ENCODE measurements around the gene RMP24. TPM values are rescaled to one million over a fixed set of nuclear protein-coding genes. Genes with fewer than 3 reads are reported as not detected.

Gene RMP24

GRCh38 chr18:36025025-36025424, 52.5 kb downstream of the RMP24 start:
- Histone ChIP-seq H3K27ac (no peak overlapping the region), H3K9ac (ENCODE audit: low read depth in 2 of 2, low read length in 2 of 2) (no peak overlapping the region), H3K9me3 (no peaks in the 10 kb centered on the region), H3K36me3 (no peaks in the 10 kb centered on the region), H3K4me3 (no peak overlapping the region), H3K4me1 (no peaks in the 10 kb centered on the region), H3K27me3 (no peaks in the 10 kb centered on the region)
- no peak for TF ChIP-seq CTCF (IDR thresholded peaks at IDR 0.05)
- intact Hi-C loops (cut with DNase I), result no loop called here
- no peak for DNase-seq

- H3K36me3 ChIP-seq, result no peaks in the 10 kb centered on the region
- H3K4me1 ChIP-seq, result no peaks in the 10 kb centered on the region
- no peak for DNase-seq
- H3K4me3 ChIP-seq, result no peak overlapping the region
- H3K9me3 ChIP-seq, result no peaks in the 10 kb centered on the region
- intact Hi-C loops (cut with DNase I), result no loop called here
- H3K9ac ChIP-seq (ENCODE audit: low read depth in 2 of 2, low read length in 2 of 2), result no peak overlapping the region
- H3K27ac ChIP-seq, result no peak overlapping the region
- no peaks in the 10 kb centered on the region for H3K27me3 ChIP-seq
- no peak for TF ChIP-seq CTCF (IDR thresholded peaks at IDR 0.05)
Observed at GRCh38 chr18:36028859-36029258, 56.4 kb downstream of the RMP24 start.

Small RNA genes lying within 50 kb of the gene (microRNA-seq; reads per million reads assigned to microRNA genes)
- gene MIR3929, result not detected

Other genes starting within 250 kb of the RMP24 start
- gene RPRD1A, start 94.9 kb downstream of the RMP24 start, total RNA-seq, result 10 to 100 TPM; 39.8 TPM
- 10 to 100 TPM in 1 of 2 donors, 1 to 10 TPM in 1; 9.9 to 15.3 TPM for gene SLC39A6, start 156.7 kb downstream of the RMP24 start, total RNA-seq
- gene ELP2, start 157.2 kb downstream of the RMP24 start, total RNA-seq, result 10 to 100 TPM; 48.3 to 51.6 TPM
- 10 to 100 TPM in 1 of 2 donors, 1 to 10 TPM in 1; 6.8 to 10.0 TPM for gene MOCOS, start 214.8 kb downstream of the RMP24 start, total RNA-seq